Adipocyte (in vitro differentiated cells): ENCODE measurements around the gene CLIP2.
"Not testable (repeated sequence)": the region's sequence is repeated elsewhere in the genome, so short reads cannot be mapped to it uniquely, and the experiment has no call there.

ENCODE experiments used
- DNase-seq: peaks from one replicate; pipeline ENCODE4 v3.0.0-alpha.2; 2015; ENCODE audit warnings: low read depth
- H3K27me3 ChIP-seq: replicated peaks from 2 replicates; pipeline ENCODE4 v1.7.0; 2013; ENCODE audit warnings: mild to moderate bottlenecking, low read length, moderate library complexity; ENCODE audit not compliant: control insufficient read depth, insufficient read depth
- H3K36me3 ChIP-seq: 2 replicates; pipeline ENCODE4 v1.7.0; 2013; ENCODE audit warnings: low read length, mild to moderate bottlenecking, moderate library complexity; ENCODE audit not compliant: control insufficient read depth, insufficient read depth, severe bottlenecking
- H3K4me1 ChIP-seq: 2 replicates; pipeline ENCODE4 v1.7.0; 2013; ENCODE audit warnings: mild to moderate bottlenecking, low read length, moderate library complexity; ENCODE audit not compliant: control insufficient read depth, insufficient read depth
- H3K4me3 ChIP-seq: 2 replicates; pipeline ENCODE4 v1.7.0; 2013; ENCODE audit warnings: mild to moderate bottlenecking, low read length, moderate library complexity
- H3K9ac ChIP-seq: 2 replicates; pipeline ENCODE4 v1.7.0; 2013; ENCODE audit warnings: mild to moderate bottlenecking, low read length, moderate library complexity
- H3K9me3 ChIP-seq: 2 replicates; pipeline ENCODE4 v1.7.0; 2013; ENCODE audit warnings: mild to moderate bottlenecking, low read length, moderate library complexity; ENCODE audit not compliant: control insufficient read depth

CLIP2 gene

GRCh38 chr7:74401137-74401859, 112.1 kb downstream of the CLIP2 start:
- no peak overlapping the region for H3K4me3 ChIP-seq
- peak; percentile 83 for DNase-seq
- no peaks in the 10 kb centered on the region for H3K9me3 ChIP-seq
- H3K9ac ChIP-seq = no peak overlapping the region
- no peaks in the 10 kb centered on the region for H3K4me1 ChIP-seq
- no peaks in the 10 kb centered on the region for H3K27me3 ChIP-seq
- H3K36me3 ChIP-seq = peaks cover 27% of the 10 kb centered on the region

DNA sequence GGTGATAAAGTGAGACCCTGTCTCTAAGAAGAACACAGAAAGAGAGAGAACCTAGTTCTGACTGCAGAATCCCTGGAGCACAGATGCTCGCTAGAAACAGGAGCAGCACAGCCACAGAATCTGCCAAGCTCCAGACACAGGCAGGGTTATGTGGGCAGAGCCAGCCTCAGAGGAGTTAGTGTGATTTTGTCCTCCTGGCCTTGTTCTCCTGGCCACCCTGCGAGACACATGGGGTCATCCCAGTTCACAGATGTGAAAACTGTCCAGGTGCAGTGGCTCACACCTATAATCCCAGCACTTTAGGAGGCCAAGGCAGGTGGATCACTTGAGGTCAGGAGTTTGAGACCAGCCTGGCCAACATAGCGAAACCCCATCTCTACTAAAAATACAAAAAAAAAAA, 113.5 kb downstream of the CLIP2 start:
- not testable (repeated sequence) for H3K4me1 ChIP-seq, H3K27me3 ChIP-seq, DNase-seq, H3K9me3 ChIP-seq, H3K9ac ChIP-seq, H3K4me3 ChIP-seq
- H3K36me3 ChIP-seq = peaks cover 27% of the 10 kb centered on the region

DNA sequence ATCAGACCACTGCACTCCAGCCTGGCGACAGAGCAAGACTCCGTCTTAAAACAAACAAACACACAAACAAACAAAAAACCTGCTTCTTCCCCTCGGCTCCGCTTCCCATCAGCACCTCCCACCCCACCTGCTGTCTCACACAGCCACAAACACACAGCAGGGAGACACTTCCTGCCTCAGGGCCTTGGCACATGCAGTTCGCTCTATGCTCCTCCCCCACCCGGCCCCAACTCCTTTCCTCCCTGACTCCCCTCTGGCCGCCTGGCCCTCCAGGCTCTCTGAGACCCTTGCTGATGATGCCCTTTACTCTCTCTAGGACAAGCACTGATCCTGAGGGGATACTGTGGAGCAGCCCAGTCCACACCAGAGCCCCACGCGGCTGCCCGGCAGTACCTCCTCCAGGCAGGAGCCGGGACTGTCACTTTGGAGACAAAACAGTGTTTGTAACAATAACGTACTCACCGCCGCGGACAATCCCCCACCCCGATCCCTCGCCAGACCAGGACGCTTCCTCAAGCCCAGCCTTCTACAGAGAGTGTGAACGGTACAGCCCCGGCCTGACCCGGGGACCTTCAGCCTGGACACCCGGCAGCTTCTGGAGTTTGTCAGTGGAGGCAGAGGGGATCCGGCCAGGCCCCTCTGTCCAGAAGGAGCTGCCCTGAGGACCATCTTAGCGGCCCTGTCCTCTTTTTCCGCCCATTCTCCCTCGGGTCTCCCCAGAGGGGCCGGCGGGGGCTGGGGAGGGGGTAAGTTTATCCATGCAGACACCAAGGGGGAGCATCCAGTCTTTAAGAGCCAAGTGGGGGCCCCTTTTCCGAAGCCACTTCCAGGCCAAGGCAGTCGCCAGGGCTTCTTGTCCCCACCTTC, 114.5 kb downstream of the CLIP2 start:
- H3K36me3 ChIP-seq = peaks cover 22% of the 10 kb centered on the region
- no peak overlapping the region for H3K9ac ChIP-seq
- no peak overlapping the region for H3K4me3 ChIP-seq
- no peaks in the 10 kb centered on the region for H3K27me3 ChIP-seq
- H3K9me3 ChIP-seq = no peaks in the 10 kb centered on the region
- no peak for DNase-seq
- no peaks in the 10 kb centered on the region for H3K4me1 ChIP-seq

- H3K4me3 ChIP-seq = no peak overlapping the region
- no peaks in the 10 kb centered on the region for H3K27me3 ChIP-seq
- H3K9me3 ChIP-seq = no peaks in the 10 kb centered on the region
- H3K4me1 ChIP-seq = no peaks in the 10 kb centered on the region
- H3K36me3 ChIP-seq = peaks cover 22% of the 10 kb centered on the region
- no peak for DNase-seq
- no peak overlapping the region for H3K9ac ChIP-seq
These were observed 115.1 kb downstream of the CLIP2 start for GRCh38 chr7:74404388-74404700.

DNA sequence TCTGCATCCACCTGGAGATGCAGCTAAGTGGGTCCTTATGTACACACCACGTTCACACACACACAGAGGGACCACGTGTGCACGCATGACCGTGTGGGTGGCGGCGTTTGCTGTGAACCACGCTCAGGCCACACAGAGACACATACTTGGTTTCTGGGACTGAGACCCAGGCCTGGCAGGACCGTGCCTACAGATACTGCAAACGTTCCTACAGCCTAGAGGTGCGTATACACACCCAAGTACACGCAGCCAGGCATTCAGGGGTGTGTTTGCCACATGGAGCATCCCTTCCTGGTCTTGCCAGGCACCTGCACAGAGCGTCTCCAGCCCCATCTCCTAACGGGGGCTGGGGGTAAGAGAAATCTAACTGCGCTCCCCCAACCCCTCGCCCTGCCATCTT, 115.5 kb downstream of the CLIP2 start:
- H3K9me3 ChIP-seq = no peaks in the 10 kb centered on the region
- DNase-seq = no peak
- H3K36me3 ChIP-seq = peaks cover 22% of the 10 kb centered on the region
- no peak overlapping the region for H3K4me3 ChIP-seq
- H3K4me1 ChIP-seq = no peaks in the 10 kb centered on the region
- no peaks in the 10 kb centered on the region for H3K27me3 ChIP-seq
- H3K9ac ChIP-seq = no peak overlapping the region

DNA sequence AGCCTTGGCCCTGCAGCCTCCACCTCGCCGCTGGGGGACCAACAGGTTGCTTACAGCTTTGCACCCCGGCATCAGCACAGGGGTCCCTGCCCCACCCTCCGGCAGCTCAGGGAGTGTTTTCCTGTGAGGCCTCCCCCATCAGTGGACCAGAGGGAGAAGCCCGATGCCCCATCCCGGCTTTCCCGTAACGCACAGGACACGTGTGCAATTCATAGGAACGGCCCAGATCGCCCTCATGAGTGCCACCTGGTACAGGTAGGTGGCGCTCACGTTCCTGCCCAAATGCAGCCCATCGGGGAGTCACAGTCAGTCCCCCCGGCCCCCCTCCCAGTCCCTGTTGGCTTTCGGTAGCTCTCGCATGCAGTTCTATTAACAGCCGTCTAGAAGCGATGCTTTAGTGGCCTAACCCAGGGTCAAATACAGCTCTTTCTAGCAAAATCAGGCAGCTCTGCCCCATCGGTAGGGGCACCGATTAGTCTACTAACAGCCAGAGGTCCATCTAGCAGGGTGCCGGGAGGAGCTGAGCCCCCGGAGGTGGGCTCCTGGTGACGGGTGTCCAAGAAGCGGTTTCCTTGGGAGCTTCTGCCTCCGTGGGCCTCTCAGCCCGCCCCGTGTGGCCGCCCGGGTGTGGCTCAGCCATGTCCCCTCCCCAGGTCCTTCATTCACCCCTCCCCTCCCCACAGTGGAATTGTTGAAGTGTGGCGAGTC, 116.1 kb downstream of the CLIP2 start:
- H3K36me3 ChIP-seq = peaks cover 20% of the 10 kb centered on the region
- no peaks in the 10 kb centered on the region for H3K4me1 ChIP-seq
- no peak overlapping the region for H3K4me3 ChIP-seq
- no peak for DNase-seq
- H3K9ac ChIP-seq = no peak overlapping the region
- no peaks in the 10 kb centered on the region for H3K9me3 ChIP-seq
- H3K27me3 ChIP-seq = no peaks in the 10 kb centered on the region

- no peak for DNase-seq
- Histone ChIP-seq H3K36me3 (peaks cover 17% of the 10 kb centered on the region), H3K9ac (no peak overlapping the region), H3K27me3 (no peaks in the 10 kb centered on the region), H3K4me3 (no peak overlapping the region), H3K9me3 (no peaks in the 10 kb centered on the region), H3K4me1 (no peaks in the 10 kb centered on the region)
These were observed 116.8 kb downstream of the CLIP2 start for GRCh38 chr7:74405899-74406512.

GRCh38 chr7:74407958-74408357, 118.8 kb downstream of the CLIP2 start:
- no peak for DNase-seq
- Histone ChIP-seq H3K9me3 (no peaks in the 10 kb centered on the region), H3K4me1 (no peaks in the 10 kb centered on the region), H3K4me3 (no peak overlapping the region), H3K36me3 (peaks cover 14% of the 10 kb centered on the region), H3K27me3 (no peaks in the 10 kb centered on the region), H3K9ac (no peak overlapping the region)

DNA sequence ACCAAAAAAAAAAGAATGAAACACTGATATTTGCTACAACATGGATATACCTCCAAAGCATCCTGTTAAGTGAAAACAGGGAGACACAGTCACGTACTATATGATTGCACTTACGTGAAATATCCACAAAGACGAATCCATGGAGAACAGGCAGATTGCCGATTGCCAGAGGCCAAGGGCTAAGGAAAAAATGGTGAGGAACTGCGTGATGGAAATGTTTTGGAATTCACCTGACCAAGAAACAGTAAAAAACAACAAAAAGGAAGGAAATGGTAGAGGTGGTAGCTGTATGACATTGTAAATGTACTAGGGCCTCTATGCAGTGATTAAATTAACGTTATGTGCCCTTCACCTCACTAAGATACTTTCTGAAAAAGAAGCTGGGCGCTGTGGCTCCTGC, 120.4 kb downstream of the CLIP2 start:
- H3K9me3 ChIP-seq = no peaks in the 10 kb centered on the region
- H3K4me3 ChIP-seq = no peak overlapping the region
- no peak for DNase-seq
- no peaks in the 10 kb centered on the region for H3K27me3 ChIP-seq
- no peaks in the 10 kb centered on the region for H3K4me1 ChIP-seq
- H3K9ac ChIP-seq = no peak overlapping the region
- H3K36me3 ChIP-seq = peaks cover 3% of the 10 kb centered on the region

DNA sequence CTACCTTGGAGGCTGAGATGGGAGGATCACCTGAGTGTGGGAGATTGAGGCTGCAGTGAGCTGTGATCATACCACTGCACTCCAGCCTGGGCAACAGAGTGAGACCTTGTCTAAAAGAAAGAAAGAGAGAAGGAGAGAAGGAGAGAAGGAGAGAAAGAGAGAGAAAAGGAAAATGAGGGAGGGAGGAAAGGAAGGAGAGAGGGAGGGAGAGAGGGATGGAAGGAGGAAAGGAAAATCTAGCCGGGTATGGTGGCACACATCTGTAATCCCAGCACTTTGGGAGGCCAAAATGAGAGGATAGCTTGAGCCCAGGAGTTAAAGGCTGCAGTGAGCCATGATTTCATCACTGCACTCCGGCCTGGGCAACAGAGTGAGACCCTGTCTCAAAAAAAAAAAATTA, 121.6 kb downstream of the CLIP2 start:
- DNase-seq = no peak
- H3K36me3 ChIP-seq = no peaks in the 10 kb centered on the region
- H3K4me3 ChIP-seq = no peak overlapping the region
- H3K4me1 ChIP-seq = no peaks in the 10 kb centered on the region
- no peaks in the 10 kb centered on the region for H3K27me3 ChIP-seq
- no peak overlapping the region for H3K9ac ChIP-seq
- H3K9me3 ChIP-seq = no peaks in the 10 kb centered on the region

DNA sequence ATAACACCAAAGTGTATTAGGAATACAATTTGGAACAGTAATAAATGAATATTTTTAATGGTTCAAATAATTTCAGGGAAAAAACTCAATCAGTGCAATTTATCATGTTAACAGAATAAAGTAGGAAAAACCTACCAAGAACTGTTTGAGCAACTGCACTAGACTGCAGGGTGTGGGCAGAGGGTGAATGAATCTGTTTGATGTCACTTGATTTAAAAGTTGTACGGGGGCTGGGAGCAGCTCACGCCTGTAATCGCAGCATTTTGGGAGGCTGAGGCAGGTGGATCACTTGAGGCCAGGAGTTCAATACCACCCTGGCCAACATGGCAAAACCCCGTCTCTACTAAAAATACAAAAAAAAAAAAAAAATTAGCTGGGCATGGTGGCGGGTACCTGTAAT, 122.4 kb downstream of the CLIP2 start:
- H3K27me3 ChIP-seq, H3K36me3 ChIP-seq, H3K9ac ChIP-seq, H3K4me3 ChIP-seq, DNase-seq, H3K4me1 ChIP-seq, H3K9me3 ChIP-seq: not testable (repeated sequence)
